IPS-NIHi7 (cell line): ENCODE results near the gene LEMD2.

Experiments
- DNase-seq: peaks from one replicate; pipeline ENCODE4 v3.0.0; 2012; ENCODE audit warnings: mixed read lengths; ENCODE audit errors: extremely low spot score

Gene LEMD2

GRCh38 chr6:33738153-33738552 lies 50.8 kb downstream of the LEMD2 start:
- DNase-seq: no peak

GRCh38 chr6:33737267-33738026 lies 51.5 kb downstream of the LEMD2 start:
- DNase-seq: no peak

DNA sequence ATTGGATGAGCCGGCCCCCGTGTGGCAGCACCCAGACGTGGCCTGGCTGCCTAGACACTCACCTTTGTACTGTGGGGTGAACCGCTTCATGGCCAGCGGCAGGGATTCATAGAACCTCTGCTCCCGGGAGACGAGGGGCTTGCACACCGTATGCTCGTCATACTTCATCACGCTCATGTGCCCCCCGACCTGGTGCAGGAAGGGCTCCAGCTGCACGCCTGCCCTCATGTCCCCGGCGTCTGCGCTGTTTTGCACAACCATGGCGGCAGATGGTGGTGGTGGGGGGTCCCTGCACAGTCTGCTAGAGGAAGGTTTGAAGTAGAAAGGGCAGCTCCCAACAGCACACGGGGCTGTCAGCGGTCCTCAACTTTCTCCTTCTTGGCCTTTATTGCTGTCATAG lies 53.7 kb downstream of the LEMD2 start:
- DNase-seq: no peak

DNA sequence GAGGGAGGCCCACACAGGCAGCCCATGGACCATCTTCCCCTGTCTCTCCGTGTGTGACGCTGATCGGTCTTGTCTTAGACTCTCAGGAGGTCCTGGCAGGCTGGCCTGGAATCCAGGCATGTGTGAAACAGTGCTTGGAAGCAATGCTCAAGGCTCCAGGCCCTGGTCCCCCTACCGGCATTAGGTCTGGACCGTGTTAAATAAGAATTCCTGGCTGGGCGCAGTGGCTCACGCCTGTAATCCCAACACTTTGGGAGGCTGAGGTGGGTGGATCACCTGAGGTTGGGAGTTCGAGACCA lies 55.3 kb downstream of the LEMD2 start:
- no peak for DNase-seq

- DNase-seq: no peak
These were observed 55.9 kb downstream of the LEMD2 start for GRCh38 chr6:33732817-33733708.

DNA sequence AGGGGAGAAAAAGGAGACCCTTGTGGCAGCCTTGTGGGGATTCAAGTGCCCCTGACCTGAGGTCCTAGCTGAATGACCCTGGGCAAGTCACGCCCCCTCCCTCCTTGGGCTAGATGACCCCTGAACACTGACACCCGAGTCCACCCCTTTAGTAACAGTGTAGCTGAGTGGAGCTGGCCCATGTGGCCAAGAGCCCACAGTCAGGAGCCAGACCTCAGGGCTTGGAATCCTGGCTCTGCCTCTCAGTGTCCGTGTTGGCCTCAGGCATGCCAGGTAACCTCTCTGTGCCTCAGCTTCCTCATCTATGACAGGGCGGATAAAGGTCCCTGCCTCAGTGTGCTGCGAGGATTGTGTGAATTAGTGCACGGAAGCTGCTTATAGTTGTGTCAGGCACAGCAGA lies 56.5 kb downstream of the LEMD2 start:
- DNase-seq: no peak

GRCh38 chr6:33731751-33732282 lies 57.1 kb downstream of the LEMD2 start:
- DNase-seq: no peak

- no peak for DNase-seq
These were observed 57.9 kb downstream of the LEMD2 start for GRCh38 chr6:33731035-33731434.

DNA sequence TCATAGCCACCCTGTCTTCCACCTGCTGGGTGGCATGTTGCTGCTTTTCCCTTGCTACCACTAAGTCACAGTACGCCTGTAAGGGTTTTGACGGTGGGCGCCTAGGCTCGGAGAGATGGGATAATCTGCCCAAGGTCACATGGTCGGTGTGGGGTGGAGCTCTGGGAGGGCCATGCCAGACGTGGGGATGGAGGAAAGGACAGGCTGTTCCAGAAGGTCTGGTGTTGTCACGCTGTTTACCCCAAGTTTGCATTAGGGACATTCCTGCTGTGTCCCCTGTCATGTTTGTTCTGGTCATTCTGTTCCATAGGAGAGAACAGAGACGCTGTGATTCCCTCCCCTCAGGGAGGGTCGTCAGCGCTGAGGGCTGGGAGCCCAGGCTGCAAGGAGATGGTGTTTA lies 58.3 kb downstream of the LEMD2 start:
- no peak for DNase-seq

DNA sequence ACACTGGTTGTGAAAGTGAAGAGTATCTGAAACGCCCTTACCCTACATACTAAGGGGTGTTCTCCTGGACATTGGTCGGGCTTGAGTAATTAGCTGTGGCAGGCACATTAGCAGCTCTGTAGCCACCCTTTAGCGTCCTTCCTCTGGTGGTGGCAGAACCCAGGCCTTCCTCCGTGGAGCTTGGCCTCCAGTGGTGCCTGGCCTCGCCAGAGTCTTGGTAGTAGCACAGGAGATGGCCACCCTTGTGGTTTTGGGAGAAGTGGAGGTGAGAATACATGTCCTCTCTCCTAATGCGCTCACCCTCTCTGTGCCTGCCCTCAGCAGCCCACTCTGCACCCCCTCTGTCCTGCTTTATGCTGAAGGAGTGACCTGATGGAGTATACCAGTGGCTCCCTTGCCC lies 59.9 kb downstream of the LEMD2 start:
- no peak for DNase-seq

DNA sequence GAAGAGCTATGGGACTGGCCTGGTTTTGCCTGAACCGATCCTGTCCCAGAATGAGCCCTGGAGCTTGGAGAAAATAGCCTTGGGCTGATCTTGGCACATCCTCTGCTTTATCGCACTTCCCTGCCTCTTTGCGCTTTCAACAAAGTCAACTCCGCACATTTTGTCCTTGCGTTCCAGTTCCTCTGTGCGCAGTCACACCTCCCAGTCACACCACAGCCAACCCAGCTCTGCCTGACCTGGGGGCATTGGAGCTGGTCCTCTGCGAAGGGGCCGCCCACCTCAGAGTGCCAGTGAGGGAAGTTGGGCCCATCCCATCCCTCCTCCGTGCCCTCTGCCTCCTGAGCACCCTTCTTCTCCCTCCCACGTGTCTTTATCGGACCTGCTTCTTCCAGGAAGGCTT lies 60.5 kb downstream of the LEMD2 start:
- no peak for DNase-seq

DNA sequence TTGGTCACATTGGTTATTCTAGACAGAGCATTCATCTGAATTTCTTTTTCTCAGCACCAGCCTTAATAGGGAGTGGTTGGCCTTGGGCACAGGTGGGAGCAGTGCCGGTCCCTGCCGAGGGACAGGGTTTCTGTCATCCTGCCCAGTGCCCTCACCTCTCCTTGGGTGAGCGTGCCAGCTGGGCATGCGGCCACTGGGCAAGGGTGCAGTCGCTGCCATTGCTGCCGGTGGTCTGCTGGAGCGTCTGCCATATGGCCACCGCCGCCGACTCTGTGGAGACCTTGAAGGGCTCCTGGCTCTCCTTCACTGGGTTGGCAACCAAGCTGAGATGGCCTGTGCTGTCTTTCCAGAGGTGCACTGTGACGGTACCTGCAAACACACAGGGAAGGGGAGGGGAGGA lies 61.0 kb downstream of the LEMD2 start:
- DNase-seq: no peak

- DNase-seq: no peak
These were observed 61.8 kb downstream of the LEMD2 start for GRCh38 chr6:33727126-33727525.

DNA sequence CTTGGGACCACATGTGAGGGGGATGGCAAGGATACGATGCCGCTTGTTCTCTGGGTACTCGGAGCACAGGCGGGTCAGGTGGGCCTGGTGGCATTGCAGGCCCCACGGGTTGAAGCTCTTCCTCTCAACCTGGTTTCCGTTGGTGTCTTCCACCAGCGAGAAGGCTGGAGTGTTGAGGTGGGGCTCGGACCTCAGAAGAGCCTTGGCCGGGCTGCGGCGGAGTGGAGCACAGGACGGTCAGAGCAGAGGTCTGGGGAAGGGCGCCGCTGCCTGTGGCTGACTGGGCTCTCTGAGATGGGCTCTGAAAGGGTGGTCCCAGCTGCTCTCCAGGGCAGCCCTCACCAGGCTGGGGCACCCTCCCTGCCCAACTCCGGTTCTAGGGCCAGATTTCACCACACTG lies 62.2 kb downstream of the LEMD2 start:
- DNase-seq: no peak

DNA sequence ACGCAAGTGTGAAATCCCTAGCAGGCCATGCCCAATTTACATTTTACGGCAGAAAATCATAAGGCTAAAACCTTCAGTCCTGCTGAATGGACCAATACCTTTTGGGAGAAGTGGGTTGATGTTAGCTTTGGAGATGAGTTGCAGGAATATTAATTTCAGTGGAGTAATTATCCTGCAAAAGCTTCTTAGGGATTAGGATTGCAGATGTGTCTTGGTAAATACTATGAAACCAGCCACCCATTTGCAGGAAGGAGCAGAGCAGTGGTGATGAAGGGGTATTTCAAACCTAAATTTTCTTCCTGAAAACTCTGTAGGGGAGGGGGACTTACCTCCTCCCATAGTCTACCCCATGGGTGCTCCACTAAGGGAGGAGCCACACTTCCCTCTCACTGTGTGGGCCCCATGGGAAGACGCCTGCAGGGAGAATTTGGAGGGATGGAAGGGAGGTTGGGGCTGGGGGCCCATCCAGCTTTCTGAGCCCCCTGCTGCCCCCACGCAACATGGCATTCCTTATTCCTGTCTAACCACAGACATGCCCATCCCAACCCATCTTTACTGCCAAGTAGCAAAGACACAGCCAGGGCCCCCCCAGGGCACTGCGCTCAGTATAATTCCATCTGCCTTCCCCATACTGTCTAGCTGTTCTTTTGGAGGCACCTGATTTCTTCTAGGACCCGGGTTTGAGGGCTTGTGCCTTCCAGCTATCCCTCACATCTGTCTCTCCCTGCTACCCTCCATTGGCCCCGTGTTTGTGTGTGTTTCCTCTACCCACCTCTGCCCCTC lies 62.8 kb downstream of the LEMD2 start:
- DNase-seq: no peak

GRCh38 chr6:33725222-33725621 lies 63.7 kb downstream of the LEMD2 start:
- no peak for DNase-seq

DNA sequence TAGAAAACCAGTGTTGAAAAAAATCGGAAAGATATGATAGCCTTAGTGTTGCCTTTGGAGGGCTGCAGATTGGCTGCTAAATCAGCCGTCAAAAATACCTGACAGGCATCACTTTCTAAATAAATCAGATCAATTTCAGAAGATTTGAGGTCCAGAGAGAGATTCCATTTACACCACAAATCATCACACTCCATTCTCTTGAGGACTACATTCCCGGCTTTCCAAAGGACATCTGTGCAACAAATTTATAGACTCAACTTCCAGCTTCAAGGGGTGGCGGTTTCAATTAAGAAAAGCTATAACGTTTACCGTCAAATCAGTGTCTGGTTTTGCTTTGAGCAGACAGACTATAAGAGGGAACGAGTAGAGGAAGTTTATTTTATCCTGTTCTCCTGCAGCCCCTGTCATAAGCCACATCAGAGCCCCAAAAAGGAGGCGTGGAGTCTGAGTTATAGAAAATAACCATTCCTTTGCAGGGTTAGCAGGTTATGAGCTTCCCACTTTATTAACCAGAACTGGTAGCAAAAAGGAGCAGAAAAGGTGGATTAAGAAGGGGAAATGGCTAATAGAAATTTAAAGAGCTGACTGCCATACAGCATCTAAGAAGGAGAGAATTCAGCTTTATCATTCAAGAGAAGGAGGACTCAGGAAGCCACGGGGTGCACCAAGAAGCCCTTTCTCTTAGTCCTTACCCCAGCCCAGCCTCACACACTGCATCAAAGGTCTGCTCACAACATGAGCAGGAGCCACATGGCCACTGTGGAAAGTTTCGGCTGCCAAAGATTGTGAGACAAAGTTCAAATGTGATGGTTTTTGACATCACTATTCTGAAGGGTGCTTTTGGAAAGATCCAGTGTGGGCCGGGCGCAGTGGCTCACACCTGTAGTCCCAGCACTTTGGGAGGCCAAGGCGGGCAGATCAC lies 64.6 kb downstream of the LEMD2 start:
- DNase-seq: no peak

- DNase-seq: no peak
These were observed 65.4 kb downstream of the LEMD2 start for GRCh38 chr6:33723371-33724085.

DNA sequence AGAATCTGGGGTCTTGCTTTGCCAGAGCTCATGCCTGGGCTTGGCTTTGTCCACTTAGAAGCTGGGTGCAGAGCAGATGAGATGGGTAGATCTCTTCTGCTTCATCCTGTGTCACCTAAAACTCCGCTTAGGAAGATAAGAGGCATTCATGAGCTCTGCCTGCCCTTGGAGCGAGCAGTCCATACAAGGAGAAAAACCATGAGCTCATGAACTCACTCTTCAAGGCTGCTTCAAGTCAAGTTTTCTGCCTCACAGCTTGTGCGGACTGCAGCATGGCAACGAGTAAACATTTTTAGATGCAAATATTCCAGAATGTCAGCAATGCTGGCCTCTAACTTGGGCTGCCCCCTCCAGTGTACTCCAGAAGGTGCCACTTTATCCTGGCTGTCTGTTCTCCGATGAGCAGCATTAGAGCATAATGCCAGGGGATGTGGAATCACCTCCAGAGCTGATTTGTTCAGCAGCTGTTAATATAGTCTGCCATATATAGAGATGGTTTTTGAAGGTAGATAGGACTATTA lies 66.8 kb downstream of the LEMD2 start:
- DNase-seq: no peak

DNA sequence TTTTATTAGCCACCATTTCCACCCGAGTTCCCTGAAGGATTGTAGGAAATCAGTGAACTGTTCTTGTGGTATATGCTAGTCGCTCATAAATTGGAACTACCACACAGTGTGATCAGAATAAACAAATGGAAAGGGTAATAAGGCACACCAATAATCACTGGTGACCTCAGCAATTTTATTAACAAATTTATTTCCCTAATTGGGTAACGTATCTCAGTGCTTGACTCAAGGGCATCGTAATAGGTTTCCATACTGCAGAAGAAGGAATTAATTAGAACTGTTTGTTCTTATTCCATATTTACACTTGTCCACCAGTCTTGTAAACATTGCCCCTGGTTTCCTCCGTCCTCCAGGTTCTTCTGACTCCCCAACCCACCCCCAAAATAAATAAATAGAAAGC lies 67.4 kb downstream of the LEMD2 start:
- no peak for DNase-seq
